CD4-positive, alpha-beta T cell treated with Interleukin-4 for 4 hours (primary cell): ENCODE measurements around the gene LYPD4.
"Not testable (repeated sequence)": the region's sequence is repeated elsewhere in the genome, so short reads cannot be mapped to it uniquely, and the experiment has no call there.

Experiments used
- DNase-seq: peaks from one replicate; pipeline ENCODE4 v3.0.0-alpha.2; 2020

LYPD4 gene, protein sequence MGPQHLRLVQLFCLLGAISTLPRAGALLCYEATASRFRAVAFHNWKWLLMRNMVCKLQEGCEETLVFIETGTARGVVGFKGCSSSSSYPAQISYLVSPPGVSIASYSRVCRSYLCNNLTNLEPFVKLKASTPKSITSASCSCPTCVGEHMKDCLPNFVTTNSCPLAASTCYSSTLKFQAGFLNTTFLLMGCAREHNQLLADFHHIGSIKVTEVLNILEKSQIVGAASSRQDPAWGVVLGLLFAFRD

DNA sequence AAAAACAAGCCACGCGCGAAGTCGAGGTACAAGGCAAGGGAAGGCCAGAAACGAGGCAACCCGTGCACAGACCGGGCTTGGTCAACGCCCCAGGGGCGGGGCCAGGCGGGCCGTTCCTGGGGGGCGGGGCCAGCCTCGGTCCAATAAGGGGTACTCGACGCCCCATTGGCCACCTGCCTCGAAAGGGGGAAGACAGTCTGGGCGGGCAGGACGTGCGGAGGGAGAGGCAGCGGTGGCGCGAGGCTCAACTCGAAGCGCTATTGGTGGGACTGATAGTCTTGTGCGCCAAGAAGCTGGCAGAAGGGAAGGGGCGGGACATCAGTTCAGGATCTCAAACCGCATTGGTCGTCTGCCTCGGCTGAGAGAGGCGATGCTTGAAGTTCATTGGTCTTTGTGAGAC, at the start of gene LYPD4:
TSS of gene LYPD4 (minus strand) at position 83 of the 400 bp plus-strand sequence. CDS start 5,398 bp downstream, outside the sequence.
- DNase-seq: no peak

DNA sequence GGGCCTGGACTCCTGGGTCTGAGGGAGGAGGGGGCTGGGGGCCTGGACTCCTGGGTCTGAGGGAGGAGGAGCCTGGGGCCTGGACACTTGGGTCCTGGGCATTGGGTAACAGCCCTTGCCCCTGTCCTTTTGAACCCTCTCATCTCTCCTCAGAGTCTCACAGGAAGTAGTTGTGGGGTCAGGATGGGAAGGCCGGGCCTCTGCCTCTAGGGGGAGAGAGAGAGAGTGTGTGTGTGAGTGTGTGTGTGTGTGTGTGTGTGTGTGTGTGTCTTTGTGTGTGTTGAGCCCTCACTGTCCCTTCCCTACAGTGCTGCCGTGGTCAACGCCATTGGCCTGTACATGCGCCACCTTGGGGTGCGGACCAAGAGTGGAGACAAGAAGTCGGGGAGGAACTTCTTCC, 49.4 kb upstream of the LYPD4 start:
- DNase-seq: peak; percentile 27

DNA sequence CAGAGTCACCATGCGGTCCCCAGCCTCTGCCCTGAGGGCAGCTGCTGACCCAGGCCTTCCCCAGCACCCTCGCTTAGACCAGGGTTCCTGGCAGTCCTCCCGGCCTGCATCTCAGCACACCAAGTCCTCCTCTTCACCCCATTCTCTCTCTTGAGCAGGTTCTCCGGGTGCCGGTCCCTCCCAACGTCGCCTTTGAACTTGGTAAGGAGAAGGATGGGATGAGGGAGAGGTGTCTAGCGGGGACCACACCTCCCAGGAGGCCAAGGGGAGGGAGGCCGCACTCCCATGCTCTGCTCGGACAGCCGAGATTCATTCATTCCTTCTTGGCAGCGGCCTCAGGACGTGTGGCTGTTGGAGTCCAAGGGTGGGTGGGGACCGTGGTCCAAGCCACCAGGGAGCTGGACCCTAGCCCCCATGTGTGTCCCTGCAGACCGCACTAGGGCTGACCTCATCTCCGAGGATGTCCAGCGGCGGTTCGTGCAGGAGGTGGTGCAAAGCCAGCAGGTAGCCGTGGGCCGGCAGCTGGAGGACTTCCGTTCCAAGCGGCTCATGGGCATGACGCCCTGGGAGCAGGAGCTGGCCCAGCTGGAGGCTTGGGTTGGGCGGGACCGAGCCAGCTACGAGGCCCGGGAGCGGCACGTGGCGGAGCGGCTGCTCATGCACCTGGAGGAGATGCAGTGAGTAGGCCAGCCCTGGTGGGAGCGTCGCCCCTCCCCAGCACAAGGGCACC, 47.9 kb upstream of the LYPD4 start:
- DNase-seq: no peak

DNA sequence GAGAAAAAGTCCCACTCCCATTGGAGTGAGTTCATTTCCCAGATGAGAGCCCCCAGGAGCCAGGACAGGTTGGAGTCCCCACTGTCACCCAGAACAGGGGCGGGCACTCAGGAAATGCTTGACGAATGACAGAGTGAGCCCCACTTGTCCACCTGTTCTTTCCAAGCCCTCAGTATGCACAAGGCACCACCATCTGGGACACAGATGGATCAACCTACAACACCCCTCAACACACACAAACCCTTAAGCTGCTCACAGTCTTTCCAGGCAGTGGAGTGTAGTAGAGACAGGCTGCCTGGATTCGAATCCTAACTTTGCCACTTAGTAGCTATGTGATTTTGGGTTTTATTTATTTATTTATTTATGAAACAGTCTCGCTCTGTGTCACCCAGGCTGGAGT, 46.5 kb upstream of the LYPD4 start:
- DNase-seq: no peak

DNA sequence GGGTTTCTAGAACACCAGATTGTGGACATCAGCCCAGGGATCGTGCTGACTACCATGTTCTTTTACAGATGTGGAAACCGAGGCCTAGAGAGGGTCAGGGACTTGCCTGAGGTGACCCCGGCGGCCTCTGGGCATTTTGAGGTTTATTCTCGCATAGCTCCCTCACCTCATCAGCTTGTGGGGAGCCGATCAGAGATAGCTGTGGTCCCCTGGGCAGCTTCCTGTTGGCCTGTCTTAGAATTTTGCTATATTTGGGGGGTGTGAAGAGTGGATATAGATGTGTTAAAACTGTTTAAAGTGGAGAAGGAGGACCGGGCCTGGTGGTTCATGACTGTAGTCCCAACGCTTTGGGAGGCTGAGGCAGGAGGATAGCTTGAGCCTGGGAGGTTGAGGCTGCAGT, 45.4 kb upstream of the LYPD4 start:
- no peak for DNase-seq

DNA sequence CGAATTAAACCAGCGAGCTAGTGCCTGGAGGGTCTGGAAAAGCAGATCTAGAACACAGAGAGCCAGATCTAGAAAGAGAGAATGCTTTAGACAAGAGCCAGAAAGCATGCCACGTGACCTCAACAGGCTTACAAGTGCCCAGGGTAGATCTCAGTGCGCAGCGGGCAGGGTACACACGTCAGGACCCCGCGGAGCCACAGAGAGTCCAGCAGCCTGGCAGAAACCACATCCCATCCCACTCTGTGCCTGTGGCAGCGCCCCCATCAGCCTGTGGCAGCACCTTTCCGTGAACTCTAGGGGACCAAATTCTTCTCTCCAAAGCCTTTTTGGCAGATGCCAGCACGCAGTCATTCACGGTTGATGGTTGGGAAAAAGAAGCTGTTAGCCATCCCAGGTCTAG, 44.4 kb upstream of the LYPD4 start:
- no peak for DNase-seq

DNA sequence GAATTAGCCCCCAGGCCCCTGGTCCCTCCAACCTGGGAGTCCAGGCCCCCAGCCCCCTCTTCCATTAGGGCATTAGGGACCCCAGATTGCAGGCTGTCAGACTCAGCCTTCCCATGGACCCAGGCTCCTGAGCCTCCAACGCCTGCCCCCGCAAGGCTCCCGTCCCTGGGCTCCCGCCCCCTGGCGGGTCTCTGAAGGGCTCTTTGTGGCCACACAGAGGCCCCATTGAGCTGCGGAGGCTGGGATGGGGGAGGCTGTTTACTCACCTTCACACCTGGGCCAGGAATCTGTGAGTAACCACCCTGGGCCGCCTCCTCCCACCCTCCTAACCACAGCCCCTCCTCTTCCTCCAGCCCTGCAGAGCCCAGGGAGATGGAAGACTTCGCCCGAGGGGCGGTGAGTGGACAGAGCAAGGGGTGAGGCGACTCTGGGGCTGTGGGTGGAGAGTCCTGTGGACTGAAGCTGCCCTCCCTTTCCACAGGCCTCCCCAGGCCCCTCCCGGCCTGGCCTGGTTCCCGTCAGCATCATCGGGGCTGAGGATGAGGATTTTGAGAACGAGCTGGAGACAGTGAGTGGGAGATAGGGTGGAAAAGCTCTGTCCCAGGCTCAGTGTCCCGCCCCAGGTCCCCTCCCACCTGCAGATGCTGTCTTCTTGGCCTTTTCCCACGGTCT, 43.4 kb upstream of the LYPD4 start:
- peak; percentile 91 for DNase-seq

DNA sequence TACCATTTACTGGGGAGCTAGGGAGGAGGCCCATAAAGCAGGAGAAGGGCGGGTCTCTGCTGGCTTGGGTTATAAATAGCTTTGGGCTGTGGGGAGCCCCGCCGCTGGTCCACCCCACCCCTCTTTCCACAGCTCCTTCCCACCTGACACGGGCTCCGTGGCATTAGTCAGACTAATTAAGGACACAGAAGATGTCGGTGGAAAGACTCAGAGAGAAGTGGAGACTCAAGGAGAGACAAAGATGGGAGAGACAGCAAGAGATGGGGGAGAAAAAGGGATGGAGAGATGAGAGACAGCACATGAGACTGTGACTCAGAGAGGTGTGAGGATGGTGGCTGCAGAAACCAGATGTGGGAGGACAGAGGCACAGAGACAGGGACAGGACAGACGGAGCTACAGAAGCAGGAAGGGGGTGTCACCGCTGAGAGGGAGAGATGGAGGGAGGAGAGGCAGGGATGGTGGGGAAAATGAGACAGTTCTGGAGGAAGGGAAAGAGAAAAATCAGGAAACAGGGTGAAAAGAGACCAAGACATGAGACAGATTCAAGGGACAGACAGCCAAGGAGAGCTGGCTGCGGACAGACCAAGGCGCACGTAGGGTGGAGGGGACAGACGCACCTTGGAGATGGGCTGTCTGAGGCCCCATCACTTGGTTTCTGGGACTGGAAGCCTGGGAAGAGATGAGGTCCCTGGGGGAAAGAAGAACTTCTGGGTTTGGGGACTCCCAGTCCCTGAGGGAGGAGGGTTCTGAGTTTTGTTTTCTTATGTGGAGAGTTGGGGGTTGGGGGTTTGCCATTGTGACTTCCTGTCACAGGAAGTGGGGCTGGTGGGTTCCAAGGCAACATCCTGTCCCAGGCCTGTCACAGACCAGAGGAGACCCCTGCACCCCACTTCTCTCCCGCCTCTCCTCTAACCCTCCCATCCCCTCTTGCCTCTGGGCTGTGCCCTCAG, 42.6 kb upstream of the LYPD4 start:
- peak; percentile 82 for DNase-seq

DNA sequence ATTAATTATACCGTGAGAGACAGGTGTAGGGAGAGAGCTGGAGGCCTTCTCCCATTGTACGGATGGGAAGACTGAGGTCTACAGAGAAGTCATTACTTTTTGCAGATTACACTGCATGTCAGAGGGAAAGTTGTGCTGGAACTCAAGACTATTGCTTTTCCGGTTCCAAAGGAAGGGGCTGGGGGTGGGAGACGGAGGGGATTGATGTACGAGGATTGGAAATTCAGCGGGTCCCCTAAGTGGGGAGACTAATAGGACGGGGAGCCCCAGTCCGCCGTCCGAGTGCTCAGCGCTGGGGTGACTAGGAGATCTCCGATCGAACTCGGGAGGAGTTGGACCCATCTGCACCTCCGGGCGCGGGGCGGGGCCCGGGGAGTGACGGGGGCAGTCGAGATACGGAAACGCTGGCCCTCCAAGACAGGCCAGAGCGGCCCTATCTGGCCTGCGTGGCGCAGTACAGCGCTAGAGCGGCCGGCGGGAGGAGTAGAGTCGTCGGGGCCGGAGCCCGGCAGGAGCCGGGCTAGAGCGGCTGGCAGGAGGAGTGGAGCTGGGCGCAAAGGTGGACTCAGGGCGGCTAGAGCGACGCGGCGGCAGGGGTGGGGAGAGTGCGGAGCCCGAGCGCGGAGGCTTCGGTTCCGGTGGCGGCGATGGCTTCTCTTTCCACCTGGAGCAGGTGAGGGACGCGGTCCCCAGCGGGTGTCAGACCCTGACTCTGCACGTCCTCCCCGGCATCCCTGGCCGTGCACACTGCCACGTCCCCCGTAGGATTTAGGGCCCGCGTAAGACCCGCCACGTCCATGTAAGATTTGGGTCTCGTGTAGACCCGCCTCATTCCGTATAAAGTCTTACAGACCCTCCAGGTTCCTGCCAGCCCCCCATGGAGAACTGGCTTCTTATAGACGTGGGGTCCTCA, 39.6 kb upstream of the LYPD4 start:
- DNase-seq: peak; percentile 96

DNA sequence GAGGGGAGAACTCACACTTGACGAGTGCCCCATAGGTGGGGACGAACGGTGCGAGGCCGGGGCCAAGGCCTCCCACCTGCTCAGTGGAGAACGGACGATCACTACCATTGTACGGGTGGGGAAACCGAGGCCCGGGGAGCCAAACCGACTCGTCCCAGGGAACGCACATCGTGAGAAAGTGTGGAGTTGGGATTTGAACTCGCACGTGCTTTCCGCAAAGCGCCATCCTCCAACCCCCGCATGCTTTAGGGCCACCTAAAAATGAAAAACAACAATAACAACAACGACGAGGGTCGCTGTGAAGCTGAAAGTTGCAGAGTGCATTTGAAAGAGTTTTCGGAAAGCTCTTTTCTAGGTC, 39.0 kb upstream of the LYPD4 start:
- no peak for DNase-seq

DNA sequence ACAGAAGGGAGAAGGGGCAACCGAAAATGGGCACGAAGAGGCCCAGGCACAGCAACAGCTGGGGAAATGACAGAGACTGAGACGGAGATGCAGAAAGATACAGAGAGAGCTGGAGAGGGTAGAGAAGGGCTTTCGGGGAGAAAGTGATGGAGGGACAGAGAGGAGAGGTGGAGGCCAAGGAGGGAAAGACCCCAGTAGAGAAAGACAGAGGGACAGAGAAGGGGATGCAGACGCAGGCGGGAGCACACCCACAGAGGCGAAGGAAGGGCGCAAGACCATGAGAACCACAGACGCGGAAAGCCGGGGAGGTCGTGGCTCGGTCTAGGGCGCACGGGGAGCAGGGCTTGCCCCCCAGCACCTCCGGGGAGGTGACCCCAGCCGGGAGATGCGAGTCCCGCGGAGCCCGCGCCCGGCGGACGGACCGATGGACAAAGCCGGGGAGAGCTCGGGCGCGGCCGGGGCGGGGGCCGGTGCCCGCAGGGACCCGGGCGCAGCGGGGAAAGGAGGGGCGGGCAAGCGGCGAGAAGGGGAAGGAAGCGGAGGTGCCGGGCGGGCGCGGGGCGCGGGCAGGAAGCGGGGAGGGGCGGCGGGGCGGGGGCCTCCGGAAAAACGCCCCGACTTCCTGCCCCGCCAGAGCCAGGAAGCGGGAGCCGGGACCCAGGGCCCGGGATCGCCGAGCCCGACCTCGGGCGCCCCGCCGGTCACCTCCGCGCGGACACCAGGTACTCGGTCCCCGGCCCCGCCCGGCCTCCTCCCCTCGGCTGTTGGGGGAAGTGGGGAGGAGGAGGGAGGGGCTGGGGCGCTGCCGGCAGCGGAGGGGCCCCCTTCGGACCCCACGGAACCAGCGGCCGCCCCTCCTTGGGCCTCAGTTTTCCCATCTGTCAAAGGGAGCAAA, 38.3 kb upstream of the LYPD4 start, which contains the start of gene ARHGEF1:
TSS of gene ARHGEF1 (plus strand) at position 617 of the 895 bp plus-strand sequence. CDS start 4,899 bp downstream, outside the sequence.
- DNase-seq: peak; percentile 49

DNA sequence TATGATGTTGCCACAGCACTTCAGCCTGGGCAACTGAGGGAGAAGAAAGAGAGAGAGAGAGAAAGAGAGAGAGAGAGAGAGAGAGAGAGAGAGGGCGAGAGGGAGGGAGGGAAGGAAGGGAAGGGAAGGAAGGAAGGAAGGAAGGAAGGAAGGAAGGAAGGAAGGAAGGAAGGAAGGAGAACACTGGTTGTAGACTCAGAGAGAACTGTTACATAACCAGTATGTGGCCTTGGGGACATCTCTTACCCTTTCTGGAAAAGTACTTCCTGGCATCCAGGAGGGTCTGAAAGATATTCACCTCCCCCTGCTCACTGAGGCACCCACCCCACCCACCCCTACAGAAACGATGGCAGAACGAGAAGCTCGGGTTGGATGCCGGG, 35.8 kb upstream of the LYPD4 start:
- DNase-seq: no peak

DNA sequence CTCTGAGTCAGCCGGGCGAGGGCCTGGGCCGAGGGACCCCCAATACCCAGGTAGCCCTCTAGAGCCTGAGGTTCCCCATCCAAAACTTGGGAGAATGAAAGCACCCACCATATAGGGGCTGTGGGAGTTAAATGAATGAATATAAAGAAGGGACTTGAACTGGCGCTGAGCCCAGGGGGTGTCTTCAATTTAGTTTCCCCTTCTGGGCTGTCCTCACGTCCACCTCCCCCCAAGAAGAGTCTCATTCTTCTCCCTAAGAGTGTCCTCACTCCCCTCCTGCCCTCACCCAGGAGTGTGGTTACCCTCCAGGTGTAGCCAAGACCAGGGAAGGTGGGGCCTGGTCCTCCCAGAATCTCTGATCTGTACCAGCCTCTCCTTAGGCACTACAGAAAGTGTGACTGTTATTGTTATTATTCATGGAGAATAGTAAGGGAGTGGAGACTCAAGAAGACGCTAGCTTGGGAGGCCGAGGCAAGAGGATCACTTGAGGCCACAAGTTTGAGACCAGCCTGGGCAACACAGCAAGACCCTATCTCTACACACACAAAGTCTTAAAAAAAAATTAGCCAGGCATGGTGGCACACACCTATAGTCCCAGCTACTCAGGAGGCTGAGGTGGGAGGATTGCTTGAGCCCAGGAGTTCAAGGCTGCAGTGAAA, 35.3 kb upstream of the LYPD4 start:
- DNase-seq: no peak

DNA sequence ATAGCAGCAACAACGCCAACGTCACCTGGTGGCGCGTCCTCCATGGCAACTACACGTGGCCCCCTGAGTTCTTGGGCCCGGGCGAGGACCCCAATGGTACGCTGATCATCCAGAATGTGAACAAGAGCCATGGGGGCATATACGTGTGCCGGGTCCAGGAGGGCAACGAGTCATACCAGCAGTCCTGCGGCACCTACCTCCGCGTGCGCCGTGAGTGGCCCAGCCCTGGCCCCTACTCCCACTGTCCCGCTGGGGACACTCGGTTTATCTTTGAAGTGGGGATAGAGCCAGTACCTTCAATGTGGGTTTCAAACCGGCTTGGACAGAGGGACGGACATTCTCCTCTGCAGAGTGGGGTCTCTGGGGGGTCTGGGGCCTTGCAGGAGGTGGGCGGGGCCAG, 34.6 kb upstream of the LYPD4 start:
- no peak for DNase-seq

DNA sequence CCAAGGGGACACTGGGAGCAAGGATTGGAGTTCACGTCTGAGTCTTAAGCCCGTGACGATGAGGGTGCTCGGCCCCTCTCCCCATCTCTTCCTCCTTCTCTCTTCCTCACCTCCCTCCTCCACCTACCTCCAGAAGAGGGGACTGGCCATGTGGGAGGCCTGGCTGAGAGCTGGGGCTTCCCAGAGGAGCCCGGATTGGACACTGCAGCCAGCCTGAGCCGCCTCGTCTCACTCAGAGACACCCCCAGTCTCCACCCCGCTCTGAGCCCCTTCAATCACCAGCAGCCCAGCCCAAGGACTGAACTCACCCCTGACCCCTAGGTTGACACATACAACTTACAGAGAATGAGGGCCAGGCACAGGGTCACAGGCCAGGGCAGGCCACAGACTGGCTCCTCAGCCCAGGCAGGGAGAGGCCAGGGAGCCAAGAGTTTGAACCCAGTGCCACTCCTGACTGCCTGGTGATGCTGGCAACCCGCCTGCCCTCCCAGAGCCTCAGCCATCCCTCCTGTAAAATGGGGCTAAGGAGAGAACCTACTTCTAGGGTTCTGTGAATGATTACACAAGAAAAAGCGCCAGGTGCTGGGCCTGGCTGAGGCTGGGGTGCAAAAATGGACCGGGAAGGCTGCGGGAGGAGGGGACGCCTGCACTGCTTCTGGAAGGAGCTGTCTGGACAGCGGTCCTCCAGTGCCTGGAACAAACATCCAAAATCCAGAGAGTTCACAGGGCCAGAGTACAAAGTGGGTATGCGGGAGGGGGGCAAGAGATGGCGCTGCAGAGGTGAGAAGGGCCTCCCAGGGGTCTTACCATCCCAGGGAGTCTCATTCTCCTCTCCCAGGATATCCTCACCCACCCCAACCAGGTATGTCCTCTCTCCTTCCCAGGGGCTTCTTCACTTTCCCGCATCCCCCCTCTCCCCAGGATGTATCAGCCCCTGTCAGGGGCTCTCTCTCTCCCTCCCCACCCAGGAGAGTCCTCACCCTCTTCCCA, 33.7 kb upstream of the LYPD4 start:
- no peak for DNase-seq

DNA sequence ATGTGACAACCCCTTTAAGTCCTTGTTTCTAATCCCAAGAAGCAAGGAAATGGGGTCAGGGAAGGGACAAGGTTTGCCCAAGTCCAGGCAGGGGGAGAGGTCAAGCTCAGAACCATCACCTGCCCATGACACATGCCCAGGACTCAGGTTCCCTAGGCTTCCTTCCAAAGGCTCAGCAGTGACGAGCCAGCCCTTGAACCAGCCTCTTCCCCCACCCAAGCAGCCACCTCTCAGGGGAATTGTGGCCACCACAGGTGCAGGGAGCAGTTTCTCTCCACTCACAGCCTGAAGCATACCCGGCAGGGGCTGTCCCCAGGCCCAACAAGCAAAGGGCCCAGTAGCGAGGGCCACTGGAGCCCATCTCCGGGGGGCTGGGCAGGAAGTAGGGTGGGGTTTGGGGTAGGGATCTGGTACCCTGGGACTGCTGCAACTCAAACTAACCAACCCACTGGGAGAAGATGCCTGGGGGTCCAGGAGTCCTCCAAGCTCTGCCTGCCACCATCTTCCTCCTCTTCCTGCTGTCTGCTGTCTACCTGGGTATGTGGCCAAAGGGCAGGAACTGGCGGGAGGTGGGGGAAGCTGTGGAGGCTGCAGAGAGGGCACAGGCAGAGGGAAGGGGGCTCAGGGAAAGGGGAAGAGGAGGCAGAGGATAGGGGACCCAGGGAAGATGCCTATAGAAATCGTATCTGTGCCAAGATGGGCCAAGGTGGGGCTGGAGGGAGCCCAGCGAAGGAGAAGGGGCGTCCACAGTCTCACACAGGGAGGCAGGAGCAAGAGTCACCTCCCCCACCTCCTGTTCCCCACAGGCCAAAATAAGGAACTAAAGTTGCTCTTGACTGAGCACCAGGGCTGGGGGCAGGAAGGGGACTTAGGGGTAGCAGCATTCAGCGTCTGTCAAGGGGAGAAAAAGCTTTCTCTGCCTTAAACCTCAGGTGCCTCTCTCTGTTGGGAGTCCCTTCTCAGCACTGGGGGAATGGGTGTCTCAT, 32.7 kb upstream of the LYPD4 start, which contains the start of gene CD79A:
TSS of gene CD79A (plus strand) at position 433 of the 986 bp plus-strand sequence. CDS start at position 459, 26 bp downstream.
- no peak for DNase-seq

DNA sequence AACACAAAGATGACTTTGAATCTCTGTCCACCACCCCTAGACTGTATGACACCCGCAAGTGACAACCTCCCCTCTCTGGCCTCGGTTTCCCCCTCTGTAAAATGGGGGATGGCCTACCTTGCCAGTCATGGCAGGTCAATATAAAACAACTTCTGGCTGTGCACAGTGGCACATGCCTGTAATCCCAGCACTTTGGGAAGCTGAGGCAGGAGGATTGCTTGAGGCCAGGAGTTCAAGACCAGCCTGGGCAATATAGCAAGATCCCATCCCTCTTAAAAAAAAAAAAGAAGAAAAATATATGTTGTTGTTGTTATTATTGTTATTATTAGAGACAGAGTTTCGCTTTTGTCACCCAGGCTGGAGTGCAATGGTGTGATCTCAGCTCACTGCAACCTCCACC, 31.5 kb upstream of the LYPD4 start:
- DNase-seq: not testable (repeated sequence)
